ENCODE data around the gene CACNA2D2. TPM values are rescaled to one million over a fixed set of nuclear protein-coding genes. Genes with fewer than 3 reads are reported as not detected.

Gene CACNA2D2
- total and polyA plus RNA-seq, 9 donors: 0.95 to 8.6 (median 3.8) TPM

DNA sequence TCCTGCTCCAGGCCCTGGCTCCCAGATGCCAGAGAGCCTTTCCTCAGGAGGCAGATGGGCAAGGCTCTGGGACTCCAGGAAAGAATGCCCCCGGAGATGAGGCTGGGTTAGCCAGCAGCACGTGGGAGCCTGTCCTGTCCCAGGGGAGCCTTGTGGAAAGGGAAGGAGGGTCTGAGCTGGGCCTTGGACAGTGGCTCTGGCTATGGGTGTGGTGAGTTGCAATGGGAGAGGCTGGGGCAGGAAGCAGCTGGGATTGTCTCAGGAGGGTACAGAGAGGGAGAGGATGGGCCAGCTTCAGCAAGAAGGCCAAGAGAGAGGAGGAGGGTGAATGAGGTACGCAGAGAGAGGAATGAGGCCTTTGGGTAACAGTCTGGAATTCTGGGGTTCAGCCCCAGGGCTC is 17.4 kb upstream of the CACNA2D2 start:
- no peak for DNase-seq
- Histone ChIP-seq H3K4me1 (ENCODE audit: insufficient read depth) (peaks cover 4% of the 10 kb centered on the region), H3K27me3 (no peaks in the 10 kb centered on the region), H3K4me3 (no peak overlapping the region), H3K27ac (no peak overlapping the region), H3K9me3 (no peaks in the 10 kb centered on the region), H3K36me3 (no peaks in the 10 kb centered on the region)
- WGBS, 3 donors: 50 to 54% (median 52%) methylated on average over 3 of the region's 3 CpGs
- intact Hi-C loops (cut with DNase I): no loop called here
- TF ChIP-seq, protein P1, sequence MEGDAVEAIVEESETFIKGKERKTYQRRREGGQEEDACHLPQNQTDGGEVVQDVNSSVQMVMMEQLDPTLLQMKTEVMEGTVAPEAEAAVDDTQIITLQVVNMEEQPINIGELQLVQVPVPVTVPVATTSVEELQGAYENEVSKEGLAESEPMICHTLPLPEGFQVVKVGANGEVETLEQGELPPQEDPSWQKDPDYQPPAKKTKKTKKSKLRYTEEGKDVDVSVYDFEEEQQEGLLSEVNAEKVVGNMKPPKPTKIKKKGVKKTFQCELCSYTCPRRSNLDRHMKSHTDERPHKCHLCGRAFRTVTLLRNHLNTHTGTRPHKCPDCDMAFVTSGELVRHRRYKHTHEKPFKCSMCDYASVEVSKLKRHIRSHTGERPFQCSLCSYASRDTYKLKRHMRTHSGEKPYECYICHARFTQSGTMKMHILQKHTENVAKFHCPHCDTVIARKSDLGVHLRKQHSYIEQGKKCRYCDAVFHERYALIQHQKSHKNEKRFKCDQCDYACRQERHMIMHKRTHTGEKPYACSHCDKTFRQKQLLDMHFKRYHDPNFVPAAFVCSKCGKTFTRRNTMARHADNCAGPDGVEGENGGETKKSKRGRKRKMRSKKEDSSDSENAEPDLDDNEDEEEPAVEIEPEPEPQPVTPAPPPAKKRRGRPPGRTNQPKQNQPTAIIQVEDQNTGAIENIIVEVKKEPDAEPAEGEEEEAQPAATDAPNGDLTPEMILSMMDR (IDR thresholded peaks at IDR 0.05): no peak
- TF ChIP-seq POLR2A (IDR thresholded peaks at IDR 0.05) (no peak), EP300 (IDR thresholded peaks at IDR 0.05) (no peak)

DNA sequence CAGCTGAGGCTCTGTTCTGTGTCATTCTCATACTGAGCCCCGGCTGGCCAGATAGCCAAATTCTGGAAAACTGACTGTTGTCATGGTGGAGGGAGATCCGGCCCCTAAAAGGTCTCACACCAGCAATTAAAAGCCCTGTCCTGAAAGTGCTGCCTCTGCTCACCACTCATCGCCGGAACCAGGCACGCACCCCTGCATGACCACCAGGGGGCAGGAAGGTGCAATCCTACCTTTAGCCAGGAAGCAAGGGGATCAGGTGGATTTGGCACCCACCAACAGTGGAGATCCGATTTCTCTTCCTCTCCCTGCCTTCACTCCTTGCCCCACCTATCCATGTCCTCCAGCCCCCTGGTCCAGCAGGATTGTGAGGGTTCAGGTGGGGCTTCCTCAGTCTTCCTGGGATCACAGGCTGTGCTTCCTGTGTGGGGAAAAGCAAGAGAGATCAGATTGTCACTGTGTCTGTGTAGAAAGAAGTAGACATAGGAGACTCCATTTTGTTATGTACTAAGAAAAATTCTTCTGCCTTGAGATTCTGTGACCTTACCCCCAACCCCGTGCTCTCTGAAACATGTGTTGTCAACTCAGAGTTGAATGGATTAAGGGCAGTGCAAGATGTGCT is 16.1 kb upstream of the CACNA2D2 start:
- 16 to 19% (median 18%) methylated on average over 7 of the region's 7 CpGs for WGBS, 3 donors
- intact Hi-C loops (cut with DNase I): no loop called here
- peak; percentile 53 to 70 (median 64) for DNase-seq
- Histone ChIP-seq H3K27me3 (no peaks in the 10 kb centered on the region), H3K36me3 (no peaks in the 10 kb centered on the region), H3K4me3 (no peak overlapping the region), H3K27ac (no peak overlapping the region), H3K4me1 (ENCODE audit: insufficient read depth) (peaks cover 4% of the 10 kb centered on the region), H3K9me3 (no peaks in the 10 kb centered on the region)
- no peak for TF ChIP-seq POLR2A (IDR thresholded peaks at IDR 0.05)
- TF ChIP-seq, protein P1 (IDR thresholded peaks at IDR 0.05): peak; percentile 55 to 74 (median 59)

DNA sequence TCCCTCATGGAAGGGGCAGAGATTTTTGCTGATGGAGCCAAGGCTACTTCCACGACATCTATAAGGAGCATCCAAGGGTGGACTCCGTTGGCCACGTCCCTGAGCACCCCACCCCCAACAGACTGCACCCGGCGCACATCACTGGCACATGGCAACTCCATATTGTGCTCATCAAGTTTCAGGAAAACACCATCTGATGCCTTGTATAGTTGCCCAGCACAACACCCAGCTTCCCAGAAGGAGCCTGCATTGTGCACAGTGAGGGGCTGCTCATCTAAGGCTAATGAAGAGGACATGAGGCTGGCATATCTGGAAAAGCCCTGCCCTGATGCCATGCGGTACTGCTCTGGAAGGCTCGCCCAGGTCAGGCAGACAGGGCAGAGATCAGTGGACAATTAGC is 15.0 kb upstream of the CACNA2D2 start:
- H3K9me3 ChIP-seq: no peaks in the 10 kb centered on the region
- intact Hi-C loops (cut with DNase I): no loop called here
- H3K27ac ChIP-seq: no peak overlapping the region
- H3K27me3 ChIP-seq: no peaks in the 10 kb centered on the region
- 88 to 91% (median 90%) methylated on average over 7 of the region's 7 CpGs for WGBS, 3 donors
- no peak overlapping the region for H3K4me3 ChIP-seq
- H3K36me3 ChIP-seq: no peaks in the 10 kb centered on the region
- peaks cover 4% of the 10 kb centered on the region for H3K4me1 ChIP-seq (ENCODE audit: insufficient read depth)
- no peak for DNase-seq
- TF ChIP-seq EP300 (IDR thresholded peaks at IDR 0.05): no peak
- no peak for TF ChIP-seq POLR2A (IDR thresholded peaks at IDR 0.05)

DNA sequence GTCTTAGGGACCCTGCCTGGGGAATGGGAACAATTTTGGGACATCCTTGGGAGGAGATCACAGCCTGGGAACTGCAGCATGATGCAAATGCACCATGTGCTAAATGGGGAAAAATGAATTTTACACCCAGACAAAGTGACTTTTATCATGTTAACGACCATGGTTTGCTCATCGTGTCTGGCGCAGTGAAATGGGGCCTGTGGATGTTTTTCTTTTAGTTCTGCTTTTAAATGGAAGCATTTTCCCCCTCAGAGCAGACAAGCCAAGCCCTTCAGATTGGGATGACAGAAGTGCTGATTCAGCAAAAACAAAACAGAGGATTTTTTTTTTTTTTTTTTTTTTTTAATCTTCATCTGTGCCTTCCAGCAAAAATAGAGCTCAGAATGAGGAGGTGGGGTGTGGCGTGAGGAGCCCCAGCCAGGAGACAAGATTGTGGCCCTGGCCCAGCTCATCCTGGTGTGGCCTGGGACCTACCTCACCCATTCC is 14.3 kb upstream of the CACNA2D2 start:
- intact Hi-C loops (cut with DNase I): no loop called here
- H3K36me3 ChIP-seq: no peaks in the 10 kb centered on the region
- no peak overlapping the region for H3K27ac ChIP-seq
- H3K4me1 ChIP-seq (ENCODE audit: insufficient read depth): peaks cover 4% of the 10 kb centered on the region
- WGBS, 3 donors: 73 to 79% (median 78%) methylated on average over 4 of the region's 4 CpGs
- no peaks in the 10 kb centered on the region for H3K27me3 ChIP-seq
- DNase-seq: no peak
- H3K4me3 ChIP-seq: no peak overlapping the region
- TF ChIP-seq EP300 (IDR thresholded peaks at IDR 0.05) (no peak), POLR2A (IDR thresholded peaks at IDR 0.05) (no peak)
- TF ChIP-seq, protein P1 (IDR thresholded peaks at IDR 0.05): no peak
- H3K9me3 ChIP-seq: no peaks in the 10 kb centered on the region

DNA sequence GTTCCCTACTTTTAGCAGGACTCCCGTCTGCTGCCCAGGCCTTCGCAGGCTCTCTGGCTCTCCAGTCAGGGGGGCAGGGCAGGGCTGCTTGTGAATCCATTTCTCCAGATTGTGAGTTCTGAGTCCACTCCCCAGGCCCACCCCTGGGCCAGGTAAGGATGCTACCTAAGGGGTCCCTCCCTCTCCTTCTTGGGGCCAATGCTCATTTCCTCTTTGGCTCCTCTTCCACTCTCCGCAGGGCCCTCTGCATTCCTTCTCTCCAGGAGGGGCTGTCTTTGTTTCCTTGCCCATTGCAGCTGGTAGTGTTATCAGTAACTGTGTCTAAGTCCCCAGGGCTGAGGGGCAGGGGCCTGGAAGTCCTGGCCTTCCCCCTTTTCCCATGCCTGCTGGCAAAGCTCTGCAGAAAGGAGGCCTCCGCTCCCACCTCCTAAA is 13.0 kb upstream of the CACNA2D2 start:
- Histone ChIP-seq H3K4me3 (no peak overlapping the region), H3K36me3 (no peaks in the 10 kb centered on the region), H3K27ac (peak overlapping the region; percentile 28 to 44), H3K4me1 (ENCODE audit: insufficient read depth) (peaks cover 4% of the 10 kb centered on the region), H3K9me3 (no peaks in the 10 kb centered on the region), H3K27me3 (no peaks in the 10 kb centered on the region)
- peak in 1 of 5 donors; percentile 34 for DNase-seq
- TF ChIP-seq, protein P1 (IDR thresholded peaks at IDR 0.05): no peak
- TF ChIP-seq EP300 (IDR thresholded peaks at IDR 0.05) (no peak), POLR2A (IDR thresholded peaks at IDR 0.05) (no peak)
- intact Hi-C loops (cut with DNase I): no loop called here
- WGBS, 3 donors: 70 to 75% (median 71%) methylated on average over 4 of the region's 4 CpGs
